Measurements from ENCODE around the gene FBLN2. TPM values are rescaled to one million over a fixed set of nuclear protein-coding genes. Genes with fewer than 3 reads are reported as not detected.

FBLN2 gene
- total RNA-seq, 1 donor from 2014 or later = 323 TPM

DNA sequence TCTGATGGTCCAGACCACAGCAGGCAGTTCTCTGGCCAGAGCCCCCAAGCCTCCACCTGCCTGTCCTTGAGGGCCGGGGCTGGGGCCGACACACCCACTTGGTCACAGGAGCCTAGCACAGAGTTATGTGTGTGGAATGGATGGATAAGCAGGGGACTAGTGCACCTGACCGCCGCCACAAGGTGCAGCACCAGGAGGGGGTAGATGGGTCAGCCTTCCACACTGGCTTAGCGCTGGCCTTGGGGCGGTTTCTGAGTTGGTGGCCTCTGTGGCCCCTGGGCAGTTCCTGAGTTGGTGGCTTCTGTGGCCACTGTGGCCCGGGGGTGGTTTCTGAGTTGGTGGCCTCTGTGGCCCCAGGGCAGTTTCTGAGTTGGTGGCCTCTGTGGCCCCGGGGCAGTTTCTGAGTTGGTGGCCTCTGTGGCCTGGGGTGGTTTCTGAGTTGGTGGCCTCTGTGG is 75.8 kb downstream of the FBLN2 start:
- Histone ChIP-seq H3K27me3 (no peaks in the 10 kb centered on the region), H3K4me3 (no peak overlapping the region), H3K36me3 (no peaks in the 10 kb centered on the region), H3K27ac (no peak overlapping the region), H3K4me1 (no peaks in the 10 kb centered on the region), H3K9me3 (no peaks in the 10 kb centered on the region)
- intact Hi-C loops (cut with DNase I) = no loop called here
- no peak for DNase-seq (ENCODE audit: low spot score in 2 of 2)
- TF ChIP-seq, protein P1, sequence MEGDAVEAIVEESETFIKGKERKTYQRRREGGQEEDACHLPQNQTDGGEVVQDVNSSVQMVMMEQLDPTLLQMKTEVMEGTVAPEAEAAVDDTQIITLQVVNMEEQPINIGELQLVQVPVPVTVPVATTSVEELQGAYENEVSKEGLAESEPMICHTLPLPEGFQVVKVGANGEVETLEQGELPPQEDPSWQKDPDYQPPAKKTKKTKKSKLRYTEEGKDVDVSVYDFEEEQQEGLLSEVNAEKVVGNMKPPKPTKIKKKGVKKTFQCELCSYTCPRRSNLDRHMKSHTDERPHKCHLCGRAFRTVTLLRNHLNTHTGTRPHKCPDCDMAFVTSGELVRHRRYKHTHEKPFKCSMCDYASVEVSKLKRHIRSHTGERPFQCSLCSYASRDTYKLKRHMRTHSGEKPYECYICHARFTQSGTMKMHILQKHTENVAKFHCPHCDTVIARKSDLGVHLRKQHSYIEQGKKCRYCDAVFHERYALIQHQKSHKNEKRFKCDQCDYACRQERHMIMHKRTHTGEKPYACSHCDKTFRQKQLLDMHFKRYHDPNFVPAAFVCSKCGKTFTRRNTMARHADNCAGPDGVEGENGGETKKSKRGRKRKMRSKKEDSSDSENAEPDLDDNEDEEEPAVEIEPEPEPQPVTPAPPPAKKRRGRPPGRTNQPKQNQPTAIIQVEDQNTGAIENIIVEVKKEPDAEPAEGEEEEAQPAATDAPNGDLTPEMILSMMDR (IDR thresholded peaks at IDR 0.05) = no peak

DNA sequence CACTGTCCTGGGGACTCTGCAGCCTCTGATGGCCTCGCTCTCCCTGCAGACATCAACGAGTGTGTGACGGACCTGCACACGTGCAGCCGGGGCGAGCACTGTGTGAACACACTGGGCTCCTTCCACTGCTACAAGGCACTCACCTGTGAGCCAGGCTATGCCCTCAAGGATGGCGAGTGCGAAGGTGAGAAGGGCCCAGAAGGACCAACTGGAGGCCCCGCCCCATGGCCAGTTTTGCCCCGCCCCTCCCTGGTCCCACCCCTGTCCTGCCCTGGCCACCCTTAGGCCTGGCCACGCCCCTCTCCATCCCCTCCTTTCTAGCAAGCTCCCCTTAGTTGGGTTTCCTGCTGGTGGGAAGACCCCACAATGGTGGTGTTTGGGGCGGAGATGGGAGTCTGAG is 77.5 kb downstream of the FBLN2 start:
- TF ChIP-seq, protein P1 (IDR thresholded peaks at IDR 0.05) = no peak
- Histone ChIP-seq H3K4me1 (no peaks in the 10 kb centered on the region), H3K4me3 (no peak overlapping the region), H3K36me3 (peaks cover 0 to 9% of the 10 kb centered on the region in 2 donors), H3K27me3 (no peaks in the 10 kb centered on the region), H3K9me3 (no peaks in the 10 kb centered on the region), H3K27ac (no peak overlapping the region)
- intact Hi-C loops (cut with DNase I) = no loop called here
- no peak for DNase-seq (ENCODE audit: low spot score in 2 of 2)

DNA sequence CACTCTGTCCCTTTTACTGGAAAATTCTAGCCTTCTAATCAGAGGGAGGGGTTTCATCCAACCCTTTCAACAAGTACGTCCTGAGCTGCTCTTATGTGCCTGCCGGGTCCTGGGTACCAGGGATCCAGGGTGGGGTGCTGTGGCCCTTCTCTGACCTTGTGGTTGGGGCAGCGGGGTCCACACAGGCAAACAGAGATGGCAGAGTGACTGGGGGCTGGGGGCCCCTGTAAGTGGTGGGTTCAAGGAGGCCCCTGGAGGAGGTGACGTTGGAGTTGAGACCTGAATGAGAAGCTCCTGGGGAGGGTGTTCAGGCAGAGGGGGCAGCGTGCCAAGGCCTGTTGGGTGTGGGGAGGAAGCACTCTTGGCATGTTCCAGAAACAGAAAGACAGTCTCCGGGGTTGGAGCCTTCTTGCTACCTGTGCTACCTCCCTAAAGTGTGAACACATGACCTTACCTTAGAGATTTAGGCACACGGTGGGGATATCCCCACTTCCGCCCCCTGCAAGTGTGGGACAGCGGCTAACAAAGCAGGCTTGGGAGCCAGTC is 78.1 kb downstream of the FBLN2 start:
- H3K36me3 ChIP-seq = peaks cover 0 to 15% of the 10 kb centered on the region in 2 donors
- no peak overlapping the region for H3K4me3 ChIP-seq
- H3K27me3 ChIP-seq = no peaks in the 10 kb centered on the region
- TF ChIP-seq, protein P1 (IDR thresholded peaks at IDR 0.05) = no peak
- intact Hi-C loops (cut with DNase I) = no loop called here
- no peak for DNase-seq (ENCODE audit: low spot score in 2 of 2)
- no peaks in the 10 kb centered on the region for H3K4me1 ChIP-seq
- H3K9me3 ChIP-seq = no peaks in the 10 kb centered on the region
- H3K27ac ChIP-seq = no peak overlapping the region

DNA sequence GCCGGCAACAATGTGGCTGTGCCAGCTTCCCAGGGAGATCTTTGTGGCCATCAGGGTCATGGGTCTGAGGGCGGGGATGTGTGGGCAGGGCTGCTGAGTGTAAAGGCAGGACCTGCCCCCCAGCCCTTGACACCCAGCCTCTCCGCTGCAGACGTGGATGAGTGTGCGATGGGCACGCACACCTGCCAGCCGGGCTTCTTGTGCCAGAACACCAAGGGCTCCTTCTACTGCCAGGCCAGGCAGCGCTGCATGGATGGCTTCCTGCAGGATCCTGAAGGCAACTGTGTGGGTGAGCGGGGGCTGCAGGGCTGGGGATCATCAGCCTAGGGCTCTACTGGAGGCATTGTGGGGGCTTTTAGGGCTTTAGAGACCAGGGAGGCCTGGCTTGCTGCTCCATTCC is 78.8 kb downstream of the FBLN2 start:
- Histone ChIP-seq H3K36me3 (peaks cover 0 to 17% of the 10 kb centered on the region in 2 donors), H3K27ac (no peak overlapping the region), H3K27me3 (no peaks in the 10 kb centered on the region), H3K4me1 (no peaks in the 10 kb centered on the region), H3K4me3 (no peak overlapping the region), H3K9me3 (no peaks in the 10 kb centered on the region)
- TF ChIP-seq, protein P1 (IDR thresholded peaks at IDR 0.05) = no peak
- intact Hi-C loops (cut with DNase I) = no loop called here
- no peak for DNase-seq (ENCODE audit: low spot score in 2 of 2)

DNA sequence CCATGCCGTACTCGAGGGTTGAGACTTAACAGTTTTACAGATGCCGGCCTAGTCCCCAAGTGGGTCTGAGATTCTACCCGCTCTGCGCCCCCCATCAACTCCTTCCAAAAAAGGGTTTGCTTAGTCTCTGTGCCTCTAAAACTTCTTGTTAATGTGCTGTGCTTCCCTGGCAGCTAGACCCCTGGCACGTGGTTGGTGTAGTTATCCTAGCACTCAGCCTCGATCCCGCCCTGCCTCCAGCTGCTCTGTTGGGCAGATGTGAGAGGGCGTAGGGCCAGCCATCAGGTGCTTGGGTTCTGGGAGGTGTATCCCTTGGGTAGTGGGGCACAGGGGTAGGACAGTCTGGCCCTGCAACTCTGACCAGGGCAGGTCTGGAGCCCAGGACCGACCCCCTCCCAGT is 79.5 kb downstream of the FBLN2 start:
- H3K4me3 ChIP-seq = no peak overlapping the region
- no peaks in the 10 kb centered on the region for H3K4me1 ChIP-seq
- H3K9me3 ChIP-seq = no peaks in the 10 kb centered on the region
- no peak overlapping the region for H3K27ac ChIP-seq
- intact Hi-C loops (cut with DNase I) = no loop called here
- H3K27me3 ChIP-seq = no peaks in the 10 kb centered on the region
- peaks cover 0 to 21% of the 10 kb centered on the region in 2 donors for H3K36me3 ChIP-seq
- no peak for DNase-seq (ENCODE audit: low spot score in 2 of 2)
- TF ChIP-seq, protein P1 (IDR thresholded peaks at IDR 0.05) = no peak
